ENCODE results near the gene C1S. TPM values are rescaled to one million over a fixed set of nuclear protein-coding genes. Genes with fewer than 3 reads are reported as not detected.

Gene C1S
- total RNA-seq, 2 experiments from 2014 or later: 1.7 TPM

DNA sequence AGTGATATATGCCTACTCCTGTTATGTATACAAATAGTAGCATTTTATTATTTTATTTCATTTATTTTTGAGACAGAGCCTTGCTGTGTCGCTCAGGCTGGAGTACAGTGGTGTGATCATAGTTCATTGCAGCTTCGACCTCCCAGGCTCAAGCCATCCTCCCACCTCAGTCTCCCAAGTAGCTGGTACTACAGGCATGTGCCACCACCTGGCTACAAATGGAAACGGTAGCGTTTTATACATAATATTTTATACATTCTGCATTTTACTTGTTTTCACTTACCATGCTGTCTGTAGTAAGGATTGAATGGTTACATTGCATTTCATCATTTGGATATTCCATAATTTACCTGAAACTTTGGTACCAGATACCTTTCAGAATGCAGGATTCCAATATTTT is 17.6 kb downstream of the C1S start:
- Mint-ChIP-seq H3K27me3 (peaks cover 1% of the 10 kb centered on the region), H3K4me1 (ENCODE audit: low read depth) (no peaks in the 10 kb centered on the region), H3K4me3 (no peak overlapping the region), H3K9me3 (peaks cover 2% of the 10 kb centered on the region), H3K27ac (no peak overlapping the region), H3K36me3 (ENCODE audit: low read depth) (no peaks in the 10 kb centered on the region)
- ATAC-seq (no peak), DNase-seq (no peak)
- no peak for TF ChIP-seq CTCF (IDR thresholded peaks at IDR 0.05)
- intact Hi-C loops (cut with micrococcal nuclease): no loop called here
- CTCF ChIA-PET: no interaction called here
- POLR2A ChIA-PET: no interaction called here

DNA sequence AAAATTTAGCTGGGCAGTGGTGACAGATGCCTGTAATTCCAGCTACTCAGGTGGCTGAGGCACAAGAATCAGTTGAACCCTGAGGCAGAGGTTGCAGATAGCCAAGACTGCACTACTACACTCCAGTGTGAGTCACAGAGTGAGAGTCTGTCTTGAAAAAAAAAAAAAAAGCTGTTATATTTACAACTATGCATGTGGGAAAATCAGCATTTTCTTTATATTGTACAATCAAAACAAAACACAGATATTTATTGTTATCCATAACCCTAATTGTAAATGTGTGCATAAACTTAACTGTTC is 19.3 kb downstream of the C1S start:
- intact Hi-C loops (cut with micrococcal nuclease): no loop called here
- Mint-ChIP-seq H3K9me3 (peaks cover 4% of the 10 kb centered on the region), H3K4me3 (no peak overlapping the region), H3K36me3 (ENCODE audit: low read depth) (no peaks in the 10 kb centered on the region), H3K27ac (no peak overlapping the region), H3K4me1 (ENCODE audit: low read depth) (no peaks in the 10 kb centered on the region), H3K27me3 (peaks cover 1% of the 10 kb centered on the region)
- TF ChIP-seq CTCF (IDR thresholded peaks at IDR 0.05): no peak
- CTCF ChIA-PET: interaction anchor here (0.8 kb wide), 1 partner anchor 34 kb away, joined by 3 read pairs; no protein-coding TSS in a partner anchor
- ATAC-seq (no peak), DNase-seq (no peak)
- POLR2A ChIA-PET: interaction anchor here (1.1 kb wide), 1 partner anchor 32 kb away, joined by 3 read pairs; no protein-coding TSS in a partner anchor

- H3K27ac Mint-ChIP-seq: no peak overlapping the region
- CTCF ChIA-PET: no interaction called here
- POLR2A ChIA-PET: interaction anchor here (0.9 to 1.3 kb wide), 2 partner anchors 27 to 126 kb away, joined by 3 to 5 read pairs; no protein-coding TSS in a partner anchor
- ATAC-seq (no peak), DNase-seq (no peak)
- no peaks in the 10 kb centered on the region for H3K36me3 Mint-ChIP-seq (ENCODE audit: low read depth)
- H3K27me3 Mint-ChIP-seq: peaks cover 1% of the 10 kb centered on the region
- no peaks in the 10 kb centered on the region for H3K4me1 Mint-ChIP-seq (ENCODE audit: low read depth)
- H3K9me3 Mint-ChIP-seq: peaks cover 4% of the 10 kb centered on the region
- H3K4me3 Mint-ChIP-seq: no peak overlapping the region
- TF ChIP-seq CTCF (IDR thresholded peaks at IDR 0.05): no peak
- intact Hi-C loops (cut with micrococcal nuclease): no loop called here
Measured at GRCh38 chr12:7081037-7081436, 20.5 kb downstream of the C1S start.

DNA sequence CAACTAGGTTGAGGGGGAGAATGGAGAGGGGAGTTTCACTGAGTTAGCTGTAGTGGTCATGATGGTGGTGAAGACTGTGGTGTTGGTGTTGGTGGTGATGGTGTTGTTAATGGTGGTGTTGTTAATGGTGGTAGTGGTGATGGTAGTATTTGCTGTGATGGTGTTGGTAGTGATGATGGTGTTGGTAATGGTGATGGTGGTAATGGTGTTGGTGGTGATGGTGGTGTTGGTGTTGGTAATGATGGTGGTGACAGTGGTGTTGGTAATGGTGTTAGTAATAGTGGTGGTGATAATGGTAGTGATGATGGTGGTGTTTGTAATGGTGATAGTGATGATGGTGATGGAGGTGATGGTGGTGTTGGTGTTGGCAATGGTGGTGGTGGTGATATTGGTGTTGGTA is 22.6 kb downstream of the C1S start:
- H3K27me3 Mint-ChIP-seq: peaks cover 1% of the 10 kb centered on the region
- ChIA-PET POLR2A (no interaction called here), CTCF (interaction anchor here (0.8 to 1.2 kb wide), 2 partner anchors 25 to 29 kb away, joined by 3 read pairs; no protein-coding TSS in a partner anchor)
- no peak overlapping the region for H3K27ac Mint-ChIP-seq
- DNase-seq (no peak), ATAC-seq (no peak)
- H3K36me3 Mint-ChIP-seq (ENCODE audit: low read depth): no peaks in the 10 kb centered on the region
- H3K9me3 Mint-ChIP-seq: peaks cover 4% of the 10 kb centered on the region
- no peak for TF ChIP-seq CTCF (IDR thresholded peaks at IDR 0.05)
- H3K4me1 Mint-ChIP-seq (ENCODE audit: low read depth): no peaks in the 10 kb centered on the region
- intact Hi-C loops (cut with micrococcal nuclease): no loop called here
- no peak overlapping the region for H3K4me3 Mint-ChIP-seq

- Mint-ChIP-seq H3K4me1 (ENCODE audit: low read depth) (peaks cover 6% of the 10 kb centered on the region), H3K27me3 (no peaks in the 10 kb centered on the region), H3K36me3 (ENCODE audit: low read depth) (no peaks in the 10 kb centered on the region), H3K9me3 (no peaks in the 10 kb centered on the region), H3K4me3 (no peak overlapping the region), H3K27ac (no peak overlapping the region)
- CTCF ChIA-PET: interaction anchor here (0.6 to 1.4 kb wide), 4 partner anchors 13 to 24 kb away, joined by 3 to 5 read pairs (median 4); no protein-coding TSS in a partner anchor
- intact Hi-C loops (cut with micrococcal nuclease): no loop called here
- POLR2A ChIA-PET: no interaction called here
- ATAC-seq (no peak), DNase-seq (no peak)
- TF ChIP-seq CTCF (IDR thresholded peaks at IDR 0.05): no peak
Measured at GRCh38 chr12:7089196-7089871, 28.8 kb downstream of the C1S start.
